A673 (cell line): ENCODE results near the gene TMA7B. TPM values are rescaled to one million over a fixed set of nuclear protein-coding genes. Genes with fewer than 3 reads are reported as not detected.

ENCODE experiments used
- BruUV-seq: library from RNA; stranded (reverse); fragments of 400-500 nt; replicated peaks from 2 replicates; lab custom pipeline; 2021; lab: Mats Ljungman, UMichigan
- CTCF ChIA-PET: fragments of 300-600 bp; sonication (Branson Sonifier 250); formaldehyde crosslinking; loops from one replicate; lab custom pipeline; 2022; ENCODE audit warnings: antibody characterized with exemption; lab: Charles Lee
- POLR2A ChIA-PET: fragments of 300-600 bp; sonication (Branson Sonifier 250); formaldehyde crosslinking; loops from one replicate; lab custom pipeline; 2022; ENCODE audit warnings: antibody characterized with exemption; ENCODE audit not compliant: low non-redundant PET; lab: Charles Lee
- DNase-seq: peaks from one replicate; pipeline ENCODE4 v3.0.0-alpha.2; 2015; ENCODE audit warnings: low spot score
- H3K27ac ChIP-seq: fragments of 200-600 bp; sonication (generic); 2 replicates; pipeline ENCODE4 v1.5.1; 2016; ENCODE audit warnings: mixed run types, low read depth, mild to moderate bottlenecking, mixed read lengths, antibody characterized with exemption, low read length; ENCODE audit not compliant: poor library complexity, severe bottlenecking
- H3K27me3 ChIP-seq: fragments of 200-600 bp; sonication (generic); replicated peaks from 2 replicates; pipeline ENCODE4 v1.6.1; 2017; ENCODE audit warnings: mixed run types, low read depth, mild to moderate bottlenecking, mixed read lengths, antibody characterized with exemption, low read length; ENCODE audit not compliant: insufficient read depth, poor library complexity
- H3K36me3 ChIP-seq: fragments of 200-600 bp; sonication (generic); 2 replicates; pipeline ENCODE4 v1.6.1; 2016; ENCODE audit warnings: mixed run types, mild to moderate bottlenecking, mixed read lengths, antibody characterized with exemption, low read length; ENCODE audit not compliant: insufficient read depth, poor library complexity, severe bottlenecking
- H3K4me1 ChIP-seq: fragments of 200-600 bp; sonication (generic); 2 replicates; pipeline ENCODE4 v1.6.1; 2017; ENCODE audit warnings: mixed run types, mild to moderate bottlenecking, mixed read lengths, antibody characterized with exemption, low read length; ENCODE audit not compliant: insufficient read depth, poor library complexity, severe bottlenecking
- H3K4me3 ChIP-seq: fragments of 200-600 bp; sonication (generic); 2 replicates; pipeline ENCODE4 v1.5.1; 2016; ENCODE audit warnings: low read depth, mixed run types, mild to moderate bottlenecking, mixed read lengths, low read length; ENCODE audit not compliant: poor library complexity, severe bottlenecking
- H3K9me3 ChIP-seq: fragments of 200-600 bp; sonication (generic); 2 replicates; pipeline ENCODE4 v1.6.1; 2016; ENCODE audit warnings: mixed run types, low read depth, mild to moderate bottlenecking, mixed read lengths, antibody characterized with exemption, low read length; ENCODE audit not compliant: poor library complexity, severe bottlenecking
- EZH2 ChIP-seq: fragments of 200-600 bp; sonication (generic); IDR thresholded peaks from 2 replicates; pipeline ENCODE4 v1.6.1; 2017; ENCODE audit warnings: borderline replicate concordance, low read depth, mild to moderate bottlenecking, mixed read lengths, antibody characterized with exemption, low read length; ENCODE audit not compliant: poor library complexity, severe bottlenecking
- intact Hi-C: fragments of 100-400 bp; cut with micrococcal nuclease; formaldehyde crosslinking; loops from one replicate; pipeline ENCODE4 v1.10.0; 2022; ENCODE audit not compliant: unreplicated experiment
- total RNA-seq: library from RNA; stranded (reverse); gene quantifications from 2 replicates; pipeline ENCODE4 v1.2.3, GENCODE V29; 2021
- TF ChIP-seq, protein P1 (sequence below): fragments of 300-800, 200-600 bp; sonication (generic); conservative IDR thresholded peaks from 2 replicates; pipeline ENCODE4 v1.5.1; 2017; ENCODE audit warnings: low read depth, mild to moderate bottlenecking, antibody characterized with exemption, low read length, moderate library complexity, mixed read lengths

The TMA7B gene
- total RNA-seq, 1 experiment from 2014 or later, result not detected

GRCh38 chr22:39979458-39979857 is 19.3 kb downstream of the TMA7B start:
- Histone ChIP-seq H3K36me3 (no peaks in the 10 kb centered on the region), H3K4me3 (no peak overlapping the region), H3K9me3 (no peaks in the 10 kb centered on the region), H3K4me1 (no peaks in the 10 kb centered on the region), H3K27me3 (peaks cover 52% of the 10 kb centered on the region), H3K27ac (no peak overlapping the region)
- no TSS peak for BruUV-seq
- no peak for DNase-seq
- TF ChIP-seq EZH2, result no peak
- TF ChIP-seq, protein P1, sequence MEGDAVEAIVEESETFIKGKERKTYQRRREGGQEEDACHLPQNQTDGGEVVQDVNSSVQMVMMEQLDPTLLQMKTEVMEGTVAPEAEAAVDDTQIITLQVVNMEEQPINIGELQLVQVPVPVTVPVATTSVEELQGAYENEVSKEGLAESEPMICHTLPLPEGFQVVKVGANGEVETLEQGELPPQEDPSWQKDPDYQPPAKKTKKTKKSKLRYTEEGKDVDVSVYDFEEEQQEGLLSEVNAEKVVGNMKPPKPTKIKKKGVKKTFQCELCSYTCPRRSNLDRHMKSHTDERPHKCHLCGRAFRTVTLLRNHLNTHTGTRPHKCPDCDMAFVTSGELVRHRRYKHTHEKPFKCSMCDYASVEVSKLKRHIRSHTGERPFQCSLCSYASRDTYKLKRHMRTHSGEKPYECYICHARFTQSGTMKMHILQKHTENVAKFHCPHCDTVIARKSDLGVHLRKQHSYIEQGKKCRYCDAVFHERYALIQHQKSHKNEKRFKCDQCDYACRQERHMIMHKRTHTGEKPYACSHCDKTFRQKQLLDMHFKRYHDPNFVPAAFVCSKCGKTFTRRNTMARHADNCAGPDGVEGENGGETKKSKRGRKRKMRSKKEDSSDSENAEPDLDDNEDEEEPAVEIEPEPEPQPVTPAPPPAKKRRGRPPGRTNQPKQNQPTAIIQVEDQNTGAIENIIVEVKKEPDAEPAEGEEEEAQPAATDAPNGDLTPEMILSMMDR, result no peak
- intact Hi-C loops, result no loop called here
- ChIA-PET POLR2A (no interaction called here), CTCF (no interaction called here)

DNA sequence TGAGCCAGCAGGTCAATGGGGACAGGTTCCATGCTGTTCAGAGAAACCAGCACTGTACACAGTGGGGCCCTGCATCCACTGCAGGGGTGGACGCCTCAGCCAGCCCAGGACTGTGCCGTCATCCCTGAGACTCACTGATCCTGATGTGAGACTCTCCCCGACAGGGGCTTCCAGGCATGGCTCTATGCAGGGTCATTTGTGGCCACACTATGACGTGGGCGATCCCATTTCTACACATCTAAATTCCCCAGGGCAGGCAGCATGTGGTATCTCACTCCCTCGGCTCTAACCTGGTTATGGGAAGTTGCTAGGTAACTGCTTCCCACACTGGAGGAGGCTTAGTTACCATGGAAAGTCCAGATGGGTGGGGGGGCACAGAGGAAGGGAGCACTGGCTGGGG is 20.4 kb downstream of the TMA7B start:
- BruUV-seq, result no TSS peak
- peaks cover 45% of the 10 kb centered on the region for H3K27me3 ChIP-seq
- H3K9me3 ChIP-seq, result no peaks in the 10 kb centered on the region
- ChIA-PET CTCF (no interaction called here), POLR2A (no interaction called here)
- DNase-seq, result no peak
- intact Hi-C loops, result no loop called here
- H3K4me3 ChIP-seq, result no peak overlapping the region
- no peaks in the 10 kb centered on the region for H3K36me3 ChIP-seq
- no peak overlapping the region for H3K27ac ChIP-seq
- no peak for TF ChIP-seq EZH2
- TF ChIP-seq, protein P1, result no peak
- H3K4me1 ChIP-seq, result no peaks in the 10 kb centered on the region

GRCh38 chr22:39983346-39983745 is 23.1 kb downstream of the TMA7B start:
- POLR2A ChIA-PET, result no interaction called here
- Histone ChIP-seq H3K4me1 (no peaks in the 10 kb centered on the region), H3K36me3 (no peaks in the 10 kb centered on the region), H3K9me3 (no peaks in the 10 kb centered on the region), H3K27ac (no peak overlapping the region), H3K4me3 (no peak overlapping the region), H3K27me3 (peaks cover 19% of the 10 kb centered on the region)
- DNase-seq, result no peak
- intact Hi-C loops, result no loop called here
- CTCF ChIA-PET, result no interaction called here
- TF ChIP-seq, protein P1, result no peak
- no peak for TF ChIP-seq EZH2
- no TSS peak for BruUV-seq
